ENCODE results near the gene ATP13A3.

ATP13A3 gene

DNA sequence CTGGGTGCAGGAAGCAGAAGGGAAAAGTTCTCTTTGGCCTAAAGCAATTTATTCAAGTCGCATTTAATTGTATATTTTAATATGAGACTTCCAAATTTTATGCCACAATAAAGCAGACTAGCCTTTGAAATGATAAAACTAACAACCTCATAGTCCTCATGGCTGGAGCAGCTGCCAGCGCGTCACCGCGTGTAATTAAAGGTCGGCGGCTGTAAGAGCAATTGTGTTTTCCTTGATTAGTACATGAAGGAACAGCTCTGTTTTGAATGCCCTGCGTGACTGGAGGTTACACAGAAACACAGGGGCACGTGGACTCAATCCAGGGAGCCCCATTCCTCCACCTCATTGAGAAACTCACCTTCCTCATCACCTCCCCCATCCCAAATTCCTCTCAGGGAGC is 107.2 kb downstream of the ATP13A3 start:
- Mint-ChIP-seq H3K36me3 (no peaks in the 10 kb centered on the region), H3K4me1 (no peaks in the 10 kb centered on the region), H3K27ac (no peak overlapping the region), H3K27me3 (peaks cover 44 to 72% of the 10 kb centered on the region in 2 donors), H3K9me3 (no peaks in the 10 kb centered on the region), H3K4me3 (no peak overlapping the region)
- ATAC-seq (replicated peaks) (no peak), DNase-seq (no peak)

GRCh38 chr3:194379231-194379630 is 107.6 kb downstream of the ATP13A3 start:
- no peak for ATAC-seq (replicated peaks)
- Mint-ChIP-seq H3K36me3 (no peaks in the 10 kb centered on the region), H3K4me1 (no peaks in the 10 kb centered on the region), H3K27ac (no peak overlapping the region), H3K27me3 (peaks cover 43 to 69% of the 10 kb centered on the region in 2 donors), H3K4me3 (no peak overlapping the region), H3K9me3 (no peaks in the 10 kb centered on the region)
- DNase-seq = no peak

- Mint-ChIP-seq H3K27me3 (peaks cover 33 to 62% of the 10 kb centered on the region in 2 donors), H3K27ac (no peak overlapping the region), H3K9me3 (no peaks in the 10 kb centered on the region), H3K4me3 (no peak overlapping the region), H3K4me1 (no peaks in the 10 kb centered on the region), H3K36me3 (no peaks in the 10 kb centered on the region)
- DNase-seq (no peak), ATAC-seq (replicated peaks) (no peak)
Measured at GRCh38 chr3:194377708-194378107, 109.1 kb downstream of the ATP13A3 start.

GRCh38 chr3:194376241-194376560 is 110.6 kb downstream of the ATP13A3 start:
- no peaks in the 10 kb centered on the region for H3K4me1 Mint-ChIP-seq
- peaks cover 46 to 64% of the 10 kb centered on the region in 2 donors for H3K27me3 Mint-ChIP-seq
- ATAC-seq (replicated peaks) (no peak), DNase-seq (no peak)
- H3K36me3 Mint-ChIP-seq = no peaks in the 10 kb centered on the region
- H3K4me3 Mint-ChIP-seq = no peak overlapping the region
- no peak overlapping the region for H3K27ac Mint-ChIP-seq
- H3K9me3 Mint-ChIP-seq = no peaks in the 10 kb centered on the region

DNA sequence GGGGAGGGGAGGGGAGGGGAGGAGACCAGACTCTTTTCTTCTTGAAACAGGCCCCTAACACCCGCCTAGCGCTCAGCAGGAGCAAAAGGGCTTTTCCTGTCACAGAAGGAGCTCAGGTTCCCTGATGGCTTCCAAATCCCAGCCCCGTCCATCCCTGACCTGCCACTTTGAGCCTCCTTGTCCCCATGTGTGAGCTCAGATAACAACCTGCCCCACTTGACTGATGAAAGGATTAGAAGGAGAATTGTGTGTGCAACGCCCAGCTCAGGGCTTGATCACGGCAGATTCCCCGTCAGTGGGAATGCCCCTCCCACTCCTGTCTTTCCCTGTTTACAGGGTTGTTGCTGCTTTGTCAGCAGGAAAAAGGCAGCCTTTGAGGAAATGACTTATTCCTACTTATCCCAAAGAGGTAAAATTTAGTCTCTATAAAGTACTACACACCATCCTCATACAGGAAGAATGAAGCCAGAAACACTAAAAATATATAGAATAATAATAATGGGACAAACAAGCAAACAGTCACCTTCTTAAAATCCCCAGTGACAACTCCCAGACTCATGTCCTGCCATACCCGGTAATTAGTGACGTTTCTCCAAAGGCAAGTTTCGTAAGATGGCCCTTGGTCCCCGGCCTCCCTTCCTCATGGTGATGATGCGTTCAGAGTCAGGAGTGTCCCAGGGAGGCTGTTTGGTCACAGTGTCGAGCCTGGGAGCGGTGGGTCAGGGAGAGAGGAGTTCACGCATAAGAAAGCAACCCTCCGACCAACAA is 111.1 kb downstream of the ATP13A3 start:
- DNase-seq = no peak
- Mint-ChIP-seq H3K4me1 (no peaks in the 10 kb centered on the region), H3K9me3 (no peaks in the 10 kb centered on the region), H3K27me3 (peaks cover 49 to 69% of the 10 kb centered on the region in 2 donors), H3K27ac (peak overlapping the region; percentile 22), H3K36me3 (no peaks in the 10 kb centered on the region), H3K4me3 (no peak overlapping the region)
- no peak for ATAC-seq (replicated peaks)

- DNase-seq (no peak), ATAC-seq (replicated peaks) (no peak)
- Mint-ChIP-seq H3K4me1 (peaks cover 0 to 2% of the 10 kb centered on the region in 2 donors), H3K4me3 (no peak overlapping the region), H3K27me3 (peaks cover 48 to 70% of the 10 kb centered on the region in 2 donors), H3K9me3 (no peaks in the 10 kb centered on the region), H3K36me3 (no peaks in the 10 kb centered on the region), H3K27ac (no peak overlapping the region)
Measured at GRCh38 chr3:194374935-194375334, 111.9 kb downstream of the ATP13A3 start.

GRCh38 chr3:194373899-194374298 is 112.9 kb downstream of the ATP13A3 start:
- H3K36me3 Mint-ChIP-seq = no peaks in the 10 kb centered on the region
- H3K4me3 Mint-ChIP-seq = no peak overlapping the region
- no peaks in the 10 kb centered on the region for H3K9me3 Mint-ChIP-seq
- peaks cover 0 to 12% of the 10 kb centered on the region in 2 donors for H3K4me1 Mint-ChIP-seq
- DNase-seq (no peak), ATAC-seq (replicated peaks) (no peak)
- no peak overlapping the region for H3K27ac Mint-ChIP-seq
- peaks cover 50 to 76% of the 10 kb centered on the region in 2 donors for H3K27me3 Mint-ChIP-seq

DNA sequence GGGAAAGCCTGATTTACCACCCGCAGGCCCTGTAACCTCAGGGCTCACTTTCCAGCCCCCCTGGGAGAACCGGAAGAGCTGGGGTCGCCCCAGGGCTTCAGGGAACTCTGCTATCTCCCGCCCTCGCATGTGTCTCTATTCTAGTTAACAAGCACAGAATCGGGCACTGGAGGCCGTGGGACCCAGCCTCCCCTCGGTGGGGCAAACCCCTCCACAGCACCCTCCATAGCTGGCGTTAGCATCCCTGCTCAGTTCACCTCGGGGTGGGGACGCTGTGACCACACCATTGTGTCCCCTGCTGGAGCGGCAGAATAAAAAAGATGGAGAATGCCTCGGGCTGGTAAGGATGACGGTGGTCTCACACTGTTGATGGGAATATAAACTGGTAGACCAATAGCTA is 113.8 kb downstream of the ATP13A3 start:
- Mint-ChIP-seq H3K4me1 (peaks cover 0 to 12% of the 10 kb centered on the region in 2 donors), H3K36me3 (no peaks in the 10 kb centered on the region), H3K9me3 (no peaks in the 10 kb centered on the region), H3K4me3 (no peak overlapping the region), H3K27me3 (peaks cover 50 to 76% of the 10 kb centered on the region in 2 donors), H3K27ac (no peak overlapping the region)
- DNase-seq = no peak
- no peak for ATAC-seq (replicated peaks)

DNA sequence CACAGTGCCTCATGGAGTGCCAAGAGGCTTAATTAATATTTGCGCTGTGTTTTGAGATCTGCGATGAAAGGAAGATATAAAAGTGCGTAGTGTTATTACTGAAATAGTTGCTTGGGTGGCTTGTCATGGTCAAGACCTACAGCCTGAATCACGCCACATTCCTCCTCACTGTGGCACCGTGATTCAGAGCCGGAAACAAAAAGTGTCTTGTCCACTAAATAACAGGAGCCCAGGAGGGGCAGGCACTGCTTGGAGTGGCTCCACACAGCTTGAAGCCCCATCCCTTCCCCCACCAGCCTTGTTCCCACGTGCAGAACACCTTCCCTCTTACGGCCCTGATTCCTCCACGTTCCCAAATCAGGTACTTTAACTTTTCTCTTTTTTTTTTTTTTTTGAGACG is 116.0 kb downstream of the ATP13A3 start:
- ATAC-seq (replicated peaks) = no peak
- H3K27ac Mint-ChIP-seq = no peak overlapping the region
- no peaks in the 10 kb centered on the region for H3K36me3 Mint-ChIP-seq
- H3K9me3 Mint-ChIP-seq = no peaks in the 10 kb centered on the region
- H3K4me1 Mint-ChIP-seq = peaks cover 0 to 12% of the 10 kb centered on the region in 2 donors
- DNase-seq = no peak
- H3K27me3 Mint-ChIP-seq = peaks cover 52 to 74% of the 10 kb centered on the region in 2 donors
- H3K4me3 Mint-ChIP-seq = no peak overlapping the region

DNA sequence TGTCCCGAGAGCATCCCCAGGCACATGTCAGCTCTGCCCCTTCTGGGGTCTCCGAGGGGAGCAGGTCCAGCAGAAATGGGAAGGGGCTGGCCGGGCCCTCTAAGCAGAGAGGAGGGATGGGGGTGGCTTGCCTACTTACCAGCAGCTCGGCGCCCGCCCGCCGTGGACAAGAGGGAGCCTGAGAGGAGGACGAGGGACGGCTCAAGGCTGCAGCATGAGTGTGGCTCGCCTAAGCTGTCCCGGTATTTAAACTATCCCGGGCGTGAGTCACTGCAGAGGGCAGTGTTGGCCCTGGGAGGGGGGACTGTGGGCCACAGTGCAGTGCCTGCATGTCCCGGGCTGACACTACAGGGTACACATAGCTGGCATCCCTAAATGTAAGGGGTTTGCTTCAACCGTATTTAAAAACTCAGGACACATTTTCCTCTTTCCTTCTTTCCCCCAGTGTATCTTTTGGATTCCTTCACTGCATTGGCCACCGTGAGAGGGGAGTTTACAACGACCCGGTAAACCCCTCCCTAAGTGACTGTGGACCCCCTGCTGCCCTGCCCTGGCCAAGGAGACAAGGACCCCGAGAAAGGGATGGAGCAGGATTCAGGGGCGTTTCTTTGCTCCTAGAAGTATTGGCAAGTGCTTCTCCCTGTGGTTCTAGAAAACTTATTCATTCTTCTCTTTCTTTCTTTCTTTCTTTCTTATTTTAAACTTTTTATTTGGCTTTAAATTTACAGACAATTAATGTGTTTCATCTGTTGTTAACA is 117.1 kb downstream of the ATP13A3 start, which contains the start of gene LRRC15:
TSS of gene LRRC15 (minus strand) at position 222 of the 758 bp plus-strand sequence. CDS start 8,700 bp downstream, outside the sequence.
- no peak for ATAC-seq (replicated peaks)
- H3K36me3 Mint-ChIP-seq = no peaks in the 10 kb centered on the region

GRCh38 chr3:194368918-194369317 is 117.9 kb downstream of the ATP13A3 start:
- ATAC-seq (replicated peaks) (no peak), DNase-seq (no peak)
- H3K27me3 Mint-ChIP-seq = peaks cover 44 to 71% of the 10 kb centered on the region in 2 donors
- no peaks in the 10 kb centered on the region for H3K9me3 Mint-ChIP-seq
- no peak overlapping the region for H3K27ac Mint-ChIP-seq
- no peak overlapping the region for H3K4me3 Mint-ChIP-seq
- no peaks in the 10 kb centered on the region for H3K36me3 Mint-ChIP-seq
- H3K4me1 Mint-ChIP-seq = peaks cover 0 to 12% of the 10 kb centered on the region in 2 donors

More for the DNA sequence above, 117.1 kb downstream of the ATP13A3 start, which contains the start of gene LRRC15:
- H3K27ac Mint-ChIP-seq = no peak within 1 kb of the TSS
- no peak for DNase-seq
- H3K4me1 Mint-ChIP-seq = peaks cover 0 to 12% of the 10 kb centered on the region in 2 donors
- no peak within 1 kb of the TSS for H3K4me3 Mint-ChIP-seq
- H3K9me3 Mint-ChIP-seq = no peaks in the 10 kb centered on the region
- peaks cover 44 to 71% of the 10 kb centered on the region in 2 donors for H3K27me3 Mint-ChIP-seq

DNA sequence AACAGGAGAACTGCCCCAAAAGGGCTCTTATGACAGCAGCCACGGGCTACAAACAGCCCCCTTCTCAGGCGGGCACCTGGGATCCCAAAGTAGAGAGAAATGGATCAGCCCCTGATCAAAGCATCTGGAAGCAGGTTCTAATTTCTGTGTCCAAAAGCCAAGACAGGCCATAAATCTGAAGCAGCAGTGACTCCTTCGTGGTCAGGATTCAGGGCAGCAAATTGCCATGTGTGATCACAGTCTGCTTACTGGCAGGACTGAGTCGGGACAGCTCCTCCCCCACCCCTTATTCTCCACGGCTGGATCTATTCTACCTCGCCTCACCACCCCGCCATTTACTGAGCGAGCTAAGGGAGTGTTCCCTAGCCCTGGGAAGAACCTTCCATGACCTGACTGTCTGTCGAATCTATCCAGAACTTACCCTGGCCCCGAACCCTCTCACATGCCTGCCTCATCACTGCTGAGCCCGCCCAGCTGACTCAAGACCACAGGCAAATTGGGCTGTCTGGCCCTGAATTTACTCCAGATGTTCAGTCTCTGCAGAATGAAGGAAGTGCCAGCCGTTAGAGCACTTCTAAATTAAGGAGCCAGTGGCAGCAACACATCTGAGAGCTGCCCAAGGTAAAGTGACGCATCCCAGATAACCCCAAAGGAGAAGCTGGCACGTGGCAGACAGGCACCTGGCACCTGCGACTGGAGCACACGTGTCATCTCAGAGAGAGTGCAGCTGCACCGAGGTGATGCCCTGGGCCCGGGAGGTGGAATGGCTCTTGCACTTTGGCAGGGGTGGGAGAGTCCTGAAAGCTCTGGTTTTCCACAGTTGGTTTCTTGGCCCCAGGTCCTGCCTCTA is 118.6 kb downstream of the ATP13A3 start:
- H3K27me3 Mint-ChIP-seq = peaks cover 47 to 72% of the 10 kb centered on the region in 2 donors
- H3K36me3 Mint-ChIP-seq = no peaks in the 10 kb centered on the region
- no peak for ATAC-seq (replicated peaks)

GRCh38 chr3:194365978-194366490 is 120.8 kb downstream of the ATP13A3 start:
- H3K27ac Mint-ChIP-seq = no peak overlapping the region
- no peak for DNase-seq
- no peak for ATAC-seq (replicated peaks)
- H3K36me3 Mint-ChIP-seq = no peaks in the 10 kb centered on the region
- H3K4me3 Mint-ChIP-seq = no peak overlapping the region
- H3K4me1 Mint-ChIP-seq = peaks cover 0 to 12% of the 10 kb centered on the region in 2 donors
- no peaks in the 10 kb centered on the region for H3K9me3 Mint-ChIP-seq
- H3K27me3 Mint-ChIP-seq = peaks cover 45 to 79% of the 10 kb centered on the region in 2 donors

More for the DNA sequence above, 118.6 kb downstream of the ATP13A3 start:
- Mint-ChIP-seq H3K4me3 (no peak overlapping the region), H3K9me3 (no peaks in the 10 kb centered on the region), H3K4me1 (peaks cover 0 to 12% of the 10 kb centered on the region in 2 donors), H3K27ac (no peak overlapping the region)
- no peak for DNase-seq

DNA sequence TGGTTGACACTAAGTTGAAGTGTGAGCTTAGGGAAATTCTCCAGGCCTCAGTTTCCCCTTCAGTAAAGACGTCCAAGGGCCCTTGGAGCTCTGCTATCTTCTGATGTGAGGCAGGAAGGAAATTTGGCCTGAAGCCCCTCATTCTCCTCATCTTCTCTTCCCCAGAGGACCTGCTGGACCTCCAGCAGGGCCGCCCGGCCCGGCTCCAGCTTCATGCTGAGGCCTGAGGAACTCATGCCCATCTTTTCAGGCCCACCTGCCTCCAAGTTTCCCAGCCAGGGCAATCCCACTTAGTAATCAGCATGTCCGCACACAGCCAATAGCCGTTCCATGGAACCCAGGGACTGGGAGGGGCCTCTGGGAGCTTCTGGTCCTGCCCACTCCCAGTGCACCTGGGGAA is 121.3 kb downstream of the ATP13A3 start:
- Mint-ChIP-seq H3K9me3 (no peaks in the 10 kb centered on the region), H3K4me3 (no peak overlapping the region), H3K27ac (no peak overlapping the region), H3K27me3 (peaks cover 41 to 75% of the 10 kb centered on the region in 2 donors), H3K36me3 (no peaks in the 10 kb centered on the region), H3K4me1 (peaks cover 0 to 12% of the 10 kb centered on the region in 2 donors)
- no peak for ATAC-seq (replicated peaks)
- DNase-seq = no peak
